HG03460 (cell line): ENCODE data around the gene UNCX.
"Not testable (repeated sequence)": the region's sequence is repeated elsewhere in the genome, so short reads cannot be mapped to it uniquely, and the experiment has no call there.

Experiments used
- ATAC-seq: cut with Tn5 transposase; IDR thresholded peaks from one replicate; pipeline ENCODE4 v1.9.1; 2021; ENCODE audit not compliant: unreplicated experiment

Gene UNCX

DNA sequence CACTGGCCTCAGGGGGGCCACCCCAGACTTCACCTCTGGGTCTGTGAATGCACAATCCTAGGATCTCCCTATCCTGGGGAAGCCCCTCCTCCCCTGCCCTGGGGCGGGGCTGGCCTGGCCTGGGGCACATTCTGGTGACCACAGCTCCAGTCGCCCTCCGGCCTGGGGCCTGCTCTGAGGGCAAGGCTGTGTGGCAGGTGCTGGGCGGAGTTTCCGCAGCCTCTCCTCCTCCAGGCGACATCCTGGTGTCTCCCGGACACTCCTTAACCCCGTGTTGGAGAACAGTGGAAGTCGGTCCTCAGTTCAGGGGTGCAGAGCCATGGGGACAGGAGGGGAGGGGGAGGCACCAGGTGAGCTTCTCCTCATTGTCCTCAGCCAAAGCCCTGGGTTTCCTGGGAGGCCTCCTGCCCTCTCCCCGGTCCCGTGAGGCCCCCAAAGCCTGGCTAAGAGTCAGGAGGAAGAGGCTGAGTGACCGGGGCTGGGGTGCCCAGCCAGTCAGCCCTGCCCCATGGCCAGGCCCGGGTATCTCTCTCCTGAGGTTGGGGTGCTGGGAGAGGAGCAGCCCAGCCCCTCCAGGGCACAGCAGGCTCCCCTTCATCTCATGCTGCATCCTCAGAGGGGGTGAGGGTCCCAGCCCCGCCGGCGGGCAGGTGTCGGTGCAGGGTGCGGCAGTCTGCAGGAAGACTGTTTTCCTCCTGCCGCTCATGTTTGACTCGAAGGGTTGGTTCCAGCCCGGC lies 22.6 kb downstream of the UNCX start:
- no peak for ATAC-seq

DNA sequence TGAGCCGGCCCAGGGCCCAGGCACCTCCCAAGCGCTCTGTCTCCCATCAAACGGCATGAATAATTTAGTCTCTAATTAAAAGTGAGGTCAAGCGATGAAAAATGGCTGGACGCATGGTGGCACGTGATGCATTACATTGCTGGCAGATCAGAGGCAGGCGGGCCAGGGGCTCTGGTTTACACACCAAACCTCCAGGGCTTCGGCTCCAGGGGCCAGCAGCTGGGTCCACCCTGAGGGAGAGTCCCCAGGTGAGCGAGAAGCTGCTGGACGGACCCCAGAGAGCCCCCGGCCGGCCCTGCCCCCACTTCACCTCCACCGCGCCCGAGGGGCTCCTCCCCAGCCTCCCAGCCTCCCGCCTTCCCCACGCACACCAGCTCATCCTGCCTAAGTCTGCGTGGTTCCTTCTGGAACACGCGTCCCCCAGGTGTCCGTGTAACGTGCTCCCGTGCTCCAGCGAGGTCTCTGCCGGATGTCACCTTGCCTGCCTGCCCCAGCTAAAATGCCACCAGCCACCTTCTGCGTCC lies 23.2 kb downstream of the UNCX start:
- no peak for ATAC-seq

DNA sequence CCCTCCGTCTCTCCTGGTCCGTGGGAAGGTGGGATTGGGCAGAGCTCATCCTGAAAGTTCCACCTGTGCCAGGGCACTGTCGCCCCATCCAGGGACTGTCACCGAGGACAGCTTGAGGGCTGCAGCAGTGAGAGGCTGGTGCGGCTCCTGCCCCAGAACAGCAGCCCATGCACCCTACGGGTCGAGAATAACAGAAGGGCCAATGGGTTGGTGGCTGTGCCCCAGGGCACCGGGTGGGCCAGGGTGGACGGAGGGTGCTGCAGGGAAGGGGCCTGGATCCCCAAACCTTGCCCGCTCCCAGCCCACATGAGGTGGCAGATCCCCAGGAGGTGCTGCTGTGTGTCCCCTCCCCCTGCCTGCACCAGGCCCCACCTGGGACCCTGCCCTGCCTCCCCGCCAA lies 23.9 kb downstream of the UNCX start:
- ATAC-seq, result no peak

DNA sequence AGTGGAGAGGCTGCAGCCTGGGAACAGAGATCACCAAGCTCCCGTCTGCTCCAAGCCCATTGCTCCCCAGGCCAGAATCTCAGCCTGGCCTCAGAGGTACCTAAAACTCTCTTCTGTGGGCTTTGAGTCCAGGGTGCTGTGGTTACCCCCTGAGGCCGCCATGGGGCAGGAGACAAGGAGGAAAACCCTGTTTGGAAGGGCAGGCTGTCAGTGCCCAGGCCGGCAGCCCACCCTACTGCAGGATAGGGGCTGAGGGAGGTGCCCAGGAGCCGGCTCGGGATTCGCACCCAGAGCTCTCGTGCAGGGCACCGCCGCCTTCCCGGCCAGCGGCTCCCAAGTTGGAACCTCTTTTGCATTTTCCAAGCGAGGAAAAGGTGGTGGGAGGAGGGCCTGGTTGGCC lies 24.5 kb downstream of the UNCX start:
- ATAC-seq, result no peak

DNA sequence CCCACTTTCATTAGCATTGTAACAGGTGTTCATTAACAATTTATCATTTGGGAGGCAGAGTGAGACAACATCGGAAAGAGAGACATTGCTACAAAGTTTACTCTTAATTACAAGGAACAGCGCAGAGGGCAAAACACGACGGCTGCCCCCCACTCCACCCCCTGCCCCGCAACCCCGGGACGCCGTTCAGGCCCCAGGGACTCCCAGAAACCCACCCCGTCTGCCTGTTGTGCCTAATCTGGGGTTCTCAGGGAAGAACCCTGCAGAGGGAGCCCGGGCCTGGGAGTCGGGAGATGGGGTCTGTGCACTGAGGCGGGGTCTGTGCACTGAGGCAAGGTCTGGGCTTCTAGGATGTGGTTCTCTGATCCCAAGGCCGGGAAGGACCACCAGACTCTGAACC lies 25.2 kb downstream of the UNCX start:
- ATAC-seq, result no peak

DNA sequence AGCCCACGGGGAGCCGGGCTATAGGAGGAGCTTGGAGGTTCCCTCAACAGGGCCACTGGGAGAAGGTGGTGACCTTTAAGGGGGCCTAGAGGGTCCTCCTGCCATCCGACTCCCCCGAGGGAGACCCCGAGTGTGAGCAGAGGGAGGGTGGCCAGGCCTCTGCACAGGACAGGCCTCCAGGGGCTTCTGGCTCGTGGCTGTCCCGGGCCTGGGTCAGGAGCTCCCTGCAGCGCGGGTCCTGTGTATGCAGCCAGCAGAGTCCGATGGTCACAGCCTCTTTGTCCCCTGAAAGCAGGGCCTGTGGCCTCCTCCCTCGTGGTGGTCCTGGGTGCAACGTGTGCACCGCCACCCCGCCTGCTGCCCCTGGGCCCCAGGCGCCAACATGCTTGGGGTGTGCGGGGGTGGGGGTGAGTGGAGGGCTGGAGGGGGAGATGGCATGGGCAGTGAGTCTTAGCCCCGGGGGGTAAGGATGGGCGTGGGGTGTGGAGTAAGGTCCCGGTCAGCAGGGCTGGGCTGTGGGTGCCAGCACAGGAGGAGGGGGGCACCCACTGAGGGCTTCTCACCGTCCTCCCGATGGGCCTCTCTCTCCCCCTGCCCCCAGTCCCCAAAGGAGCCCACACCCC lies 27.1 kb downstream of the UNCX start:
- ATAC-seq, result no peak

DNA sequence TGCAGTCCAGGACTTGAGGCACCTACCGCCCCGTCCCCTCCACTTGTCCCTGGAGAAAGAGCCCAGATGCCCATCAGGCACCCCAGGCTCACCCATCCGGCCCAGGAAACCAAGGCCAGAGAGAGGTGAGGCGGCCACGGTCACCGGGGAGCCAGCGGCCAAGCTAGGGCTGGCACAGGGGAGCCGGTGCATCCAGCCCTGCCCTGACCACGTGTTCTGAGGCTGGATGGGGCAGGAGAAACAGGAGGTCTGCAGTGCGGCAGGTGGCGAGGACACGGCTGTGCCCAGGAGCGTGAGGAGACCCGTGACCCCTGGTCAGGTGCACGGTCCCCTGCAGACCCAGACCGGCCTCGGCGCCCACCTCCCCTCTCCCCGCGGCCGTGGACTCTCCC lies 27.6 kb downstream of the UNCX start:
- no peak for ATAC-seq

GRCh38 chr7:1261036-1261435 lies 28.4 kb downstream of the UNCX start:
- ATAC-seq, result not testable (repeated sequence)

DNA sequence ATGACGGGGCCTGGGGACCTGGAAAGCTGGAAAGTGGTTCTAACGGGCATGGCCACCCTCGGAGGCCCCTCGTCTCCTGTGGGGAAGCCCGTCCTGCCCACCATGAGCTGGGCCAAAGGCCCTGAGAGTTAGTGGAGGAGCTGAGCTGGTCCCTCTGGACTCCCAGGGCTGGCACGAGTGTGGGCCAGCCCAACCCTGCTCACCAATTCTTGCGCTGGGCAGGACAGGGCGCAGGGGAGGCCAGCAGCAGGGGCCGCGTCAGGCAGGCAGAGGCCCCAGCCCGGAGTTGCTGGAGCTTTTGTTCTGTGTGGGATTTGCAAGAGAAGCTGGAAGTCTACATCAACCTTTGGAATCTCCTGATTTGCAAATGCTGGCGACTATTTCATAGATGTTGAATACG lies 29.8 kb downstream of the UNCX start:
- ATAC-seq, result no peak

GRCh38 chr7:1263391-1263951 lies 30.8 kb downstream of the UNCX start:
- ATAC-seq, result no peak

GRCh38 chr7:1264345-1265280 lies 31.9 kb downstream of the UNCX start:
- no peak for ATAC-seq

- ATAC-seq, result no peak
Observed at GRCh38 chr7:1267016-1267900, 34.6 kb downstream of the UNCX start.

DNA sequence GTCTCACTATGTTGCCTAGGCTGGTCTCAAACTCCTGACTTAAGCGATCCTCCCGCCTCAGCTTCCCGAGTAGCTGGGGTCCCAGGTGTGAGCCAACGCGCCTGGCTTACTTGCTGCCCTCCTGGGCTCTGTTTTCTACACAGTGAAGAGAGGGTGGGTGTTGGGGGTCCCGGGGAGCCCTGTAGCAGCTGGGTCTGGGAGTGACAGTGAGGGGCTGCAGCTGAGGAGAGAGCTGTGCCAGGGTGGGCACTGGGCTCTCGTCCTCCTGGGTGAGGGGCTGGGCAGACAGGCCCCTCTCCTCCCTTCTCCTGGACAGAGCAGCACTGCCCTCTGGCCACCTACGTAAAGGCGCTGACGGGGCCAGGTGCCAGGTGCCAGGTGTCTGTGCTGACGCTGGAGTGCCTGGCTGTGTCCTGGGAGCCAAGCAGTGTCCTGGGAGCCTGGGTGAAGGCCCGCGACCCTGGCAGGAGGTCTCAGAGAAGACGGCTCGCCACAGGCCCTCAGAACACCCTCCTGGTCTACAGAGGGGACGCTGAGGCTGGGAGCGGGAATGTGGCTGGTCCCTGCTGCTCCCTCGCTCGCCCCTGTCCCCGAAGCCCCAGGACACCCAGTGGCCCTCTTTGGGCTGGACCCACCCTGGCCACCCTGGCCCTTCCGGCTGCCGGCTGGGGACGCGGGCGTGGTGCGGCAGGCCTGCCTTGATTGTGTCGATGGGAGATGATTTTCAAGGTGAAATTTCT lies 35.6 kb downstream of the UNCX start:
- no peak for ATAC-seq

GRCh38 chr7:1268866-1269265 lies 36.2 kb downstream of the UNCX start:
- no peak for ATAC-seq

- ATAC-seq, result no peak
Observed at GRCh38 chr7:1269336-1269890, 36.7 kb downstream of the UNCX start.

DNA sequence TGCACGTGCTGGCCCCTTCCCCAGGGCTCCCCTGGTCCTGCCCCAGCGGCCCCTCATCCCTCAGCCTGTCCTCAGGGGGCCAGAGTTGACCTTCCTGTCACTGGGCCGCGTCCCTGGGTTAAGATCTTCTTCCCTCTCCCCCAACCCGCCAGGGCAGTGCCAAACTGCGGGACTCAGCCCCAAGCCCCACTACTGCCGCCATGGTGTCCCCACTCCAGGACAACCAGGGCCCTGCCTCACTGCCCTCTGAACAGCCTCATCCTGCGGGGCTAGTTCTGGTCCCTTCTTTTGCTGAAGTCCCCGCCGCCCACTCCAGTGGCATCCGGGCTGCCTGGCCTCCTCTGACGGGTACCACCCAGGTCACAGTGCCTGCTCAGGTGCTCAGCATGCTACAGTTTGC lies 37.5 kb downstream of the UNCX start:
- no peak for ATAC-seq

- no peak for ATAC-seq
Observed at GRCh38 chr7:1271046-1271445, 38.4 kb downstream of the UNCX start.

DNA sequence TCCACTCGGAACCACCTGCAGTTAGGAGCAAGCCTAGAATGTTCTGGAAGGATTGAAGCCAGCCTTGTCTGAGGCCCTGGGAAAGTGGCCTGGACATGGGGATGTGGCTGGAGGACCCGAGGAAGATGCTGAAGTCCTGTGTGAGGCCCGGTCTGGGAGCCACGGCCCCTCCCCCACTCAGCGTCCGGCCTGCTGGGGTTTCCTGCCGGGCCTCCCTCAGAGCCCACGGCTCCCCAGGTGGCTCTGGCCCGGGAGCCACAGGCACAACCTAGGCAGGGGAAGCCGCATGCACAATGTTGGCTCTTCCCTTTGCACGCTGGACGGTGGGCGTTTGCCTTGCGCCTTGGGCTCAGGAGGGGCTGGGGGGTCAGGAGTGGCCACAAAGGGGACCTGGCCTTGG lies 39.0 kb downstream of the UNCX start:
- ATAC-seq, result no peak

DNA sequence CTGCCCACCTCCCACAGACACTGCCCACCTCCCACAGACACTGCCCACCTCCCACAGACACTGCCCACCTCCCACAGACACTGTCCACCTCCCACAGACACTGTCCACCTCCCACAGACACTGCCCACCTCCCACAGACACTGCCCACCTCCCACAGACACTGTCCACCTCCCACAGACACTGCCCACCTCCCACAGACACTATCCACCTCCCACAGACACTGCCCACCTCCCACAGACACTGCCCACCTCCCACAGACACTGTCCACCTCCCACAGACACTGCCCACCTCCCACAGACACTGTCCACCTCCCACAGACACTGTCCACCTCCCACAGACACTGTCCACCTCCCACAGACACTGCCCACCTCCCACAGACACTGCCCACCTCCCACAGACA lies 39.5 kb downstream of the UNCX start:
- ATAC-seq, result not testable (repeated sequence)
